Measurements from ENCODE around the gene TXNDC8. TPM values are rescaled to one million over a fixed set of nuclear protein-coding genes. Genes with fewer than 3 reads are reported as not detected.

The TXNDC8 gene
- total RNA-seq, 1 experiment from 2014 or later, result not detected

GRCh38 chr9:110255034-110255462, 82.6 kb downstream of the TXNDC8 start (continued):
- no peak for TF ChIP-seq ZBTB43 (CRISPR knock-in tag; IDR thresholded peaks at IDR 0.05)
- no peak for TF ChIP-seq ZNF232 (CRISPR knock-in tag; IDR thresholded peaks at IDR 0.05)
- TF ChIP-seq ATF6 (CRISPR knock-in tag; IDR thresholded peaks at IDR 0.05), result no peak
- TF ChIP-seq ZSCAN18 (CRISPR knock-in tag; IDR thresholded peaks at IDR 0.05), result no peak
- TF ChIP-seq AR (CRISPR knock-in tag; IDR thresholded peaks at IDR 0.05), result no peak
- TF ChIP-seq ZBTB21 (CRISPR knock-in tag; IDR thresholded peaks at IDR 0.05; ENCODE audit: borderline replicate concordance), result no peak

- no peaks in the 10 kb centered on the region for H3K27me3 Mint-ChIP-seq (ENCODE audit: low read depth)
- DNase-seq (ENCODE audit: low spot score) (no peak), ATAC-seq (no peak)
- peaks cover 7% of the 10 kb centered on the region for H3K36me3 Mint-ChIP-seq
- H3K9me3 Mint-ChIP-seq, result no peaks in the 10 kb centered on the region
- TF ChIP-seq ZNF232 (CRISPR knock-in tag; IDR thresholded peaks at IDR 0.05), result no peak
- no peak for TF ChIP-seq ZNF671 (CRISPR knock-in tag; IDR thresholded peaks at IDR 0.05)
- no peak for TF ChIP-seq ZNF416 (CRISPR knock-in tag; IDR thresholded peaks at IDR 0.05)
- no peak for TF ChIP-seq IRF1 (CRISPR knock-in tag; IDR thresholded peaks at IDR 0.05)
- no peak for TF ChIP-seq E2F5 (CRISPR knock-in tag; IDR thresholded peaks at IDR 0.05)
- TF ChIP-seq CDX4 (CRISPR knock-in tag; IDR thresholded peaks at IDR 0.05; ENCODE audit: borderline replicate concordance), result no peak
- no peak for TF ChIP-seq ZNF317 (CRISPR knock-in tag; IDR thresholded peaks at IDR 0.05; ENCODE audit: borderline replicate concordance, low read depth)
- no peak for TF ChIP-seq ATF6 (CRISPR knock-in tag; IDR thresholded peaks at IDR 0.05)
- CTCF ChIA-PET, result no interaction called here
- H3K4me1 Mint-ChIP-seq, result peaks cover 45% of the 10 kb centered on the region
- POLR2A ChIA-PET, result no interaction called here
- peak overlapping the region; percentile 39; the same call in 1 of the 2 replicates for H3K27ac Mint-ChIP-seq
- H3K4me3 Mint-ChIP-seq, result peak overlapping the region; percentile 98
Observed at GRCh38 chr9:110254500-110254899, 83.2 kb downstream of the TXNDC8 start.

Other genes with a start within 250 kb of the TXNDC8 start
- gene C9orf152, start 129.7 kb downstream of the TXNDC8 start, total RNA-seq (2021), result 0.11 TPM in 1 of 3 replicates, not detected in the others
- gene TXN, start 81.4 kb downstream of the TXNDC8 start, total RNA-seq (2021), result 245 to 265 TPM (median 263 TPM) in 3 replicates
- 0.39 to 0.74 TPM (median 0.48 TPM) in 3 replicates for gene SVEP1, start 241.9 kb upstream of the TXNDC8 start, total RNA-seq (2021)